ENCODE data around the gene ARHGEF39.

ARHGEF39 gene

GRCh38 chr9:35695943-35696401 is 31.0 kb upstream of the ARHGEF39 start:
- no peak for DNase-seq (ENCODE audit: extremely low spot score, insufficient read length, low read depth)
- no peak for FAIRE-seq

- FAIRE-seq (no peak), DNase-seq (ENCODE audit: extremely low spot score, insufficient read length, low read depth) (no peak)
Observed at GRCh38 chr9:35691757-35692301, 26.8 kb upstream of the ARHGEF39 start.

GRCh38 chr9:35691334-35691650 is 26.3 kb upstream of the ARHGEF39 start:
- DNase-seq (ENCODE audit: extremely low spot score, insufficient read length, low read depth) (no peak), FAIRE-seq (no peak)

GRCh38 chr9:35690614-35691333 is 25.8 kb upstream of the ARHGEF39 start:
- FAIRE-seq (no peak), DNase-seq (ENCODE audit: extremely low spot score, insufficient read length, low read depth) (no peak)

GRCh38 chr9:35690294-35690613 is 25.3 kb upstream of the ARHGEF39 start:
- FAIRE-seq (no peak), DNase-seq (ENCODE audit: extremely low spot score, insufficient read length, low read depth) (peak; percentile 29)

GRCh38 chr9:35689542-35690293 is 24.7 kb upstream of the ARHGEF39 start, which contains the start of gene TPM2:
Gene TPM2 (minus strand): TSS chr9:35689925. CDS start chr9:35689817, 108 bp downstream.
- no peak for FAIRE-seq
- no peak for DNase-seq (ENCODE audit: extremely low spot score, insufficient read length, low read depth)

- FAIRE-seq (no peak), DNase-seq (ENCODE audit: extremely low spot score, insufficient read length, low read depth) (no peak)
Observed at GRCh38 chr9:35688558-35689541, 23.9 kb upstream of the ARHGEF39 start.

GRCh38 chr9:35687972-35688557 is 23.1 kb upstream of the ARHGEF39 start:
- FAIRE-seq: no peak

GRCh38 chr9:35687306-35687705 is 22.3 kb upstream of the ARHGEF39 start:
- FAIRE-seq: no peak

More at GRCh38 chr9:35687972-35688557, 23.1 kb upstream of the ARHGEF39 start:
- no peak for DNase-seq (ENCODE audit: extremely low spot score, insufficient read length, low read depth)

GRCh38 chr9:35686222-35687203 is 21.5 kb upstream of the ARHGEF39 start:
- FAIRE-seq: no peak

More at GRCh38 chr9:35687306-35687705, 22.3 kb upstream of the ARHGEF39 start:
- no peak for DNase-seq (ENCODE audit: extremely low spot score, insufficient read length, low read depth)

GRCh38 chr9:35685506-35685905 is 20.5 kb upstream of the ARHGEF39 start:
- FAIRE-seq: no peak

More at GRCh38 chr9:35686222-35687203, 21.5 kb upstream of the ARHGEF39 start:
- no peak for DNase-seq (ENCODE audit: extremely low spot score, insufficient read length, low read depth)

GRCh38 chr9:35684921-35685320 is 19.9 kb upstream of the ARHGEF39 start:
- FAIRE-seq (no peak), DNase-seq (ENCODE audit: extremely low spot score, insufficient read length, low read depth) (no peak)

More at GRCh38 chr9:35685506-35685905, 20.5 kb upstream of the ARHGEF39 start:
- no peak for DNase-seq (ENCODE audit: extremely low spot score, insufficient read length, low read depth)

- FAIRE-seq: no peak
- DNase-seq (ENCODE audit: extremely low spot score, insufficient read length, low read depth): no peak
Observed at GRCh38 chr9:35683323-35683722, 18.3 kb upstream of the ARHGEF39 start.

- FAIRE-seq (no peak), DNase-seq (ENCODE audit: extremely low spot score, insufficient read length, low read depth) (no peak)
Observed at GRCh38 chr9:35682520-35683315, 17.7 kb upstream of the ARHGEF39 start.

- DNase-seq (ENCODE audit: extremely low spot score, insufficient read length, low read depth): no peak
Observed at GRCh38 chr9:35682051-35682450, 17.1 kb upstream of the ARHGEF39 start.

GRCh38 chr9:35681341-35682002 is 16.5 kb upstream of the ARHGEF39 start:
- DNase-seq (ENCODE audit: extremely low spot score, insufficient read length, low read depth): no peak
- FAIRE-seq: peak; percentile 5

More at GRCh38 chr9:35682051-35682450, 17.1 kb upstream of the ARHGEF39 start:
- FAIRE-seq: no peak
